ENCODE measurements around the gene SNIP1. TPM values are rescaled to one million over a fixed set of nuclear protein-coding genes. Genes with fewer than 3 reads are reported as not detected.
A peak's percentile ranks its signal among the peaks of the same experiment; 100 is the strongest.

SNIP1 gene
- total and polyA plus RNA-seq, 10 of the 15 experiments (the other 5 are each of a cell fraction or from before 2014, with no cell fraction given), result 2.7 to 22.4 (median 10.1) TPM

DNA sequence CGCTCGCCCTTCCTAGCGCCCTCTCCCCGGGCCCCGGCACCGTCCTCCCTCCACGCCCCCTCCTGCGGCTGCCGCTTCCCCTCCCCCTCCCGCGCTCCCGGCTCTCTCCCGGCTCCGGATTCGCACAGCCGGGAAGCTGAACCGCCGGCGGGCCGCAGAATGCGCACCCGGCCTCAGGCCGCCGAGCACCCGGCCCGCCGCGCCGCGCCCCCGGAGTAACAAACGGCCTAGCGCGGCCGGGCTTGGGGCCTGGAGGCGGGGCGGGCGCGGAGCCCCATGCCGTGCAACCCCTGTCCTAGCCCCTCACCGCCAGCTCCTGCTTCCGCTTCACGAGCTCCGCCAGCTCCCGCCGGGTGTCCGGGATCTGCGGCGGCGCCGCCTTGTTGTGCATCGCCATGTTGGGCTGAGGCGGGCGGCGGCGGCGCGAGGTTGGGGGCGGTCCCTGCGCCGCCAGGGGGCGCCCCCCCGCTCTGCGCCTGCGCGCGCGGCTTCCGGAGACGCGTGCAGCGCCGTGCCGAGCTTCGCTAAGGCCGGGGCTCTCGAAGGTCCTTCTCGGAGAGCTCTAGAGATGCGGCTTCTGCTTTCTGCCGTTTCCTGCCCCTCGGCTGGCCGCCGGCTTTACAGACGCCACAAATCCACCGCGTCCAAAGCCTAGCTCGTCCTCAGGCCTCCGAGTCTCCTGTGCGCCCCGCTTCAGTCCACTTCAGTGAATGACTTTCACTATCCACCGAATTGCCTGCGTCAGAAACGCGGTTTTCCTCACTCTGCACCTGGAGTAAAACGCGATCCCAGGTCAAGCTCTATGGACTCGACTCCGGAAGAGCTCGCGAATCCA, 39.5 kb downstream of the SNIP1 start, which contains the start of gene MEAF6 (continued):
- TF ChIP-seq MAX (IDR thresholded peaks at IDR 0.05; ENCODE audit: low read depth, low read length) (peak; percentile 76; the same call in 1 of the 2 replicates), HCFC1 (IDR thresholded peaks at IDR 0.05; ENCODE audit: low read length) (0 out of 2 replicates have a peak, but pooled peaks have one; percentile 29), PKNOX1 (IDR thresholded peaks at IDR 0.05) (no peak), KLF5 (IDR thresholded peaks at IDR 0.05; ENCODE audit: partially characterized antibody) (peak; percentile 73), EGR1 (IDR thresholded peaks at IDR 0.05; ENCODE audit: borderline replicate concordance in 1 of 2, low read depth in 2 of 2, low read length in 2 of 2) (peak in 1 of 2 experiments; percentile 35; a peak in 1 of 3 replicates), NRF1 (conservative IDR thresholded peaks at IDR 0.05; ENCODE audit: low read depth, low read length) (peak; percentile 82), NR2F1 (conservative IDR thresholded peaks at IDR 0.05) (peak; percentile 56; the same call in 1 of the 2 replicates), CBX5 (IDR thresholded peaks at IDR 0.05; ENCODE audit: low read depth) (0 out of 2 replicates have a peak, but pooled peaks have one; percentile 26), TBL1XR1 (IDR thresholded peaks at IDR 0.05; ENCODE audit: low read depth, low read length) (no peak), IKZF2 (IDR thresholded peaks at IDR 0.05) (peak in 1 of 2 experiments; percentile 46; a peak in 2 of 4 replicates), SIN3A (IDR thresholded peaks at IDR 0.05; ENCODE audit: low read depth, low read length) (peak; percentile 46; the same call in 1 of the 2 replicates), ZNF207 (IDR thresholded peaks at IDR 0.05; ENCODE audit: borderline replicate concordance) (peak; percentile 90; the same call in 1 of the 2 replicates), GATAD2B (conservative IDR thresholded peaks at IDR 0.05; ENCODE audit: low read depth) (peak; percentile 93; the same call in 1 of the 2 replicates), E4F1 (IDR thresholded peaks at IDR 0.05; ENCODE audit: borderline replicate concordance, partially characterized antibody) (no peak), CHD2 (IDR thresholded peaks at IDR 0.05; ENCODE audit: borderline replicate concordance, low read depth, low read length) (0 out of 2 replicates have a peak, but pooled peaks have one; percentile 12), MEF2A (IDR thresholded peaks at IDR 0.05; ENCODE audit: insufficient read depth, low read depth, low read length) (0 out of 2 replicates have a peak, but pooled peaks have one; percentile 37), TAF1 (IDR thresholded peaks at IDR 0.05; ENCODE audit: borderline replicate concordance, low read depth, low read length) (peak; percentile 79), DPF2 (IDR thresholded peaks at IDR 0.05) (peak; percentile 81), POLR2AphosphoS5 (IDR thresholded peaks at IDR 0.05; ENCODE audit: low read length) (peak; percentile 89), NFXL1 (IDR thresholded peaks at IDR 0.05; ENCODE audit: borderline replicate concordance) (0 out of 2 replicates have a peak, but pooled peaks have one; percentile 46), WRNIP1 (IDR thresholded peaks at IDR 0.05; ENCODE audit: borderline replicate concordance, low read depth, low read length) (no peak)
- TF ChIP-seq, protein P1, sequence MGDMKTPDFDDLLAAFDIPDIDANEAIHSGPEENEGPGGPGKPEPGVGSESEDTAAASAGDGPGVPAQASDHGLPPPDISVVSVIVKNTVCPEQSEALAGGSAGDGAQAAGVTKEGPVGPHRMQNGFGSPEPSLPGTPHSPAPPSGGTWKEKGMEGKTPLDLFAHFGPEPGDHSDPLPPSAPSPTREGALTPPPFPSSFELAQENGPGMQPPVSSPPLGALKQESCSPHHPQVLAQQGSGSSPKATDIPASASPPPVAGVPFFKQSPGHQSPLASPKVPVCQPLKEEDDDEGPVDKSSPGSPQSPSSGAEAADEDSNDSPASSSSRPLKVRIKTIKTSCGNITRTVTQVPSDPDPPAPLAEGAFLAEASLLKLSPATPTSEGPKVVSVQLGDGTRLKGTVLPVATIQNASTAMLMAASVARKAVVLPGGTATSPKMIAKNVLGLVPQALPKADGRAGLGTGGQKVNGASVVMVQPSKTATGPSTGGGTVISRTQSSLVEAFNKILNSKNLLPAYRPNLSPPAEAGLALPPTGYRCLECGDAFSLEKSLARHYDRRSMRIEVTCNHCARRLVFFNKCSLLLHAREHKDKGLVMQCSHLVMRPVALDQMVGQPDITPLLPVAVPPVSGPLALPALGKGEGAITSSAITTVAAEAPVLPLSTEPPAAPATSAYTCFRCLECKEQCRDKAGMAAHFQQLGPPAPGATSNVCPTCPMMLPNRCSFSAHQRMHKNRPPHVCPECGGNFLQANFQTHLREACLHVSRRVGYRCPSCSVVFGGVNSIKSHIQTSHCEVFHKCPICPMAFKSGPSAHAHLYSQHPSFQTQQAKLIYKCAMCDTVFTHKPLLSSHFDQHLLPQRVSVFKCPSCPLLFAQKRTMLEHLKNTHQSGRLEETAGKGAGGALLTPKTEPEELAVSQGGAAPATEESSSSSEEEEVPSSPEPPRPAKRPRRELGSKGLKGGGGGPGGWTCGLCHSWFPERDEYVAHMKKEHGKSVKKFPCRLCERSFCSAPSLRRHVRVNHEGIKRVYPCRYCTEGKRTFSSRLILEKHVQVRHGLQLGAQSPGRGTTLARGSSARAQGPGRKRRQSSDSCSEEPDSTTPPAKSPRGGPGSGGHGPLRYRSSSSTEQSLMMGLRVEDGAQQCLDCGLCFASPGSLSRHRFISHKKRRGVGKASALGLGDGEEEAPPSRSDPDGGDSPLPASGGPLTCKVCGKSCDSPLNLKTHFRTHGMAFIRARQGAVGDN (IDR thresholded peaks at IDR 0.05), result peak; percentile 93
